ENCODE data around the gene EFR3B. TPM values are rescaled to one million over a fixed set of nuclear protein-coding genes. Genes with fewer than 3 reads are reported as not detected.

Gene EFR3B
- polyA plus RNA-seq, 1 of the 3 experiments (the other 2 are of a cell fraction): 1.5 TPM

DNA sequence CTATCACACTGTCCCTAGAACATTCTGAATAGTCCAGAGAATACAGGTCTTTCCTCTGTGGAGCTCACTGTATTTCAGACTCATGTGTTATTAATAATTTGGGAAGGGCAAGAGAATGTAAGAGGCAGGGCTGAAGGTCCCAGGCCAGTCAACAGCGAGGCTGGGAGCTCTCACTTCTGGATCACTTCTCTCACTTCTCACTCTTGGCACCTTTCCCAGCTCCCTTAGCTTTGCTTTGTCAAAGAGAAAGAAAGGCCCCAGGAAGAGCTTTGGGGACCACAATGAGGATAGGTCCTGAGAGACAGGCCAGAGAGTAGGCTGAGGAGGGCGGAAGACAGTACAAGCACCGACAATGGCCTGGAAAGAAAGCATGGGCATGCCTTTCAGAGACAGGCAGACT lies 11.2 kb downstream of the EFR3B start:
- POLR2A ChIA-PET: interaction anchor here (1.6 kb wide), 1 partner anchor 10 kb away, joined by 3 read pairs; no protein-coding TSS in a partner anchor
- no peak overlapping the region for H3K4me3 ChIP-seq (ENCODE audit: low read depth in 2 of 2, low read length in 1 of 2)
- 95% methylated on average over 3 of the region's 3 CpGs for WGBS (ENCODE audit: low lambda C conversion rate)
- no peak for DNase-seq
- no peak overlapping the region for H2AFZ ChIP-seq (ENCODE audit: low read depth)
- CTCF ChIA-PET: interaction anchor here (1.5 to 3.2 kb wide), 2 partner anchors 12 to 78 kb away, joined by 5 to 12 read pairs; no protein-coding TSS in a partner anchor
- no peaks in the 10 kb centered on the region for H3K27me3 ChIP-seq (ENCODE audit: insufficient read depth)
- no peak overlapping the region for H3K4me2 ChIP-seq
- H3K27ac ChIP-seq (ENCODE audit: low read depth in 2 of 2, low read length in 1 of 2): no peak overlapping the region
- no peaks in the 10 kb centered on the region for H3K9me3 ChIP-seq
- H3K79me2 ChIP-seq (ENCODE audit: insufficient read depth): no peaks in the 10 kb centered on the region; the same call in 1 of the 2 replicates
- no peaks in the 10 kb centered on the region for H3K36me3 ChIP-seq (replicated peaks in 1 of 2; ENCODE audit: control insufficient read depth in 1 of 2, insufficient read depth in 2 of 2, low read length in 1 of 2)
- H3F3A ChIP-seq (replicated peaks; ENCODE audit: insufficient read depth): no peaks in the 10 kb centered on the region
- H3K4me1 ChIP-seq (ENCODE audit: control insufficient read depth in 1 of 2, insufficient read depth in 2 of 2, low read depth in 1 of 2, low read length in 1 of 2): peaks cover 0 to 3% of the 10 kb centered on the region in 2 experiments; a peak in 1 of 4 replicates
- no peaks in the 10 kb centered on the region for H3K9me2 ChIP-seq
- H4K20me1 ChIP-seq (ENCODE audit: insufficient read depth): peaks cover 3% of the 10 kb centered on the region; the same call in 1 of the 2 replicates
- no peak overlapping the region for H3K9ac ChIP-seq
- TF ChIP-seq NFIC (IDR thresholded peaks at IDR 0.05; ENCODE audit: borderline replicate concordance) (no peak), JUND (IDR thresholded peaks at IDR 0.05) (no peak), FOXM1 (IDR thresholded peaks at IDR 0.05; ENCODE audit: low read depth) (no peak), SMC3 (IDR thresholded peaks at IDR 0.05; ENCODE audit: low read depth, low read length) (no peak), MEF2A (IDR thresholded peaks at IDR 0.05; ENCODE audit: borderline replicate concordance, low read depth) (no peak), RCOR1 (IDR thresholded peaks at IDR 0.05; ENCODE audit: low read length) (no peak), ELF1 (IDR thresholded peaks at IDR 0.05) (no peak), TAF1 (IDR thresholded peaks at IDR 0.05; ENCODE audit: borderline replicate concordance, low read depth, low read length) (no peak), EZH2phosphoT487 (IDR thresholded peaks at IDR 0.05; ENCODE audit: borderline replicate concordance, low read depth) (no peak), EP300 (IDR thresholded peaks at IDR 0.05; ENCODE audit: borderline replicate concordance in 1 of 2, low read depth in 1 of 2, low read length in 1 of 2) (no peak), FOXJ3 (CRISPR knock-in tag; IDR thresholded peaks at IDR 0.05) (no peak), CHD2 (IDR thresholded peaks at IDR 0.05; ENCODE audit: low read length, partially characterized antibody) (no peak), FOSL2 (IDR thresholded peaks at IDR 0.05; ENCODE audit: borderline replicate concordance, low read depth) (no peak), RFX5 (IDR thresholded peaks at IDR 0.05; ENCODE audit: low read length) (no peak), TCF12 (IDR thresholded peaks at IDR 0.05) (no peak)
- TF ChIP-seq, protein P1, sequence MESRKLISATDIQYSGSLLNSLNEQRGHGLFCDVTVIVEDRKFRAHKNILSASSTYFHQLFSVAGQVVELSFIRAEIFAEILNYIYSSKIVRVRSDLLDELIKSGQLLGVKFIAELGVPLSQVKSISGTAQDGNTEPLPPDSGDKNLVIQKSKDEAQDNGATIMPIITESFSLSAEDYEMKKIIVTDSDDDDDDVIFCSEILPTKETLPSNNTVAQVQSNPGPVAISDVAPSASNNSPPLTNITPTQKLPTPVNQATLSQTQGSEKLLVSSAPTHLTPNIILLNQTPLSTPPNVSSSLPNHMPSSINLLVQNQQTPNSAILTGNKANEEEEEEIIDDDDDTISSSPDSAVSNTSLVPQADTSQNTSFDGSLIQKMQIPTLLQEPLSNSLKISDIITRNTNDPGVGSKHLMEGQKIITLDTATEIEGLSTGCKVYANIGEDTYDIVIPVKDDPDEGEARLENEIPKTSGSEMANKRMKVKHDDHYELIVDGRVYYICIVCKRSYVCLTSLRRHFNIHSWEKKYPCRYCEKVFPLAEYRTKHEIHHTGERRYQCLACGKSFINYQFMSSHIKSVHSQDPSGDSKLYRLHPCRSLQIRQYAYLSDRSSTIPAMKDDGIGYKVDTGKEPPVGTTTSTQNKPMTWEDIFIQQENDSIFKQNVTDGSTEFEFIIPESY (IDR thresholded peaks at IDR 0.05; ENCODE audit: borderline replicate concordance, low read depth): no peak
- TF ChIP-seq, protein P2, sequence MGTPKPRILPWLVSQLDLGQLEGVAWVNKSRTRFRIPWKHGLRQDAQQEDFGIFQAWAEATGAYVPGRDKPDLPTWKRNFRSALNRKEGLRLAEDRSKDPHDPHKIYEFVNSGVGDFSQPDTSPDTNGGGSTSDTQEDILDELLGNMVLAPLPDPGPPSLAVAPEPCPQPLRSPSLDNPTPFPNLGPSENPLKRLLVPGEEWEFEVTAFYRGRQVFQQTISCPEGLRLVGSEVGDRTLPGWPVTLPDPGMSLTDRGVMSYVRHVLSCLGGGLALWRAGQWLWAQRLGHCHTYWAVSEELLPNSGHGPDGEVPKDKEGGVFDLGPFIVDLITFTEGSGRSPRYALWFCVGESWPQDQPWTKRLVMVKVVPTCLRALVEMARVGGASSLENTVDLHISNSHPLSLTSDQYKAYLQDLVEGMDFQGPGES (IDR thresholded peaks at IDR 0.05; ENCODE audit: low read depth, low read length): no peak
- TF ChIP-seq, protein P3, sequence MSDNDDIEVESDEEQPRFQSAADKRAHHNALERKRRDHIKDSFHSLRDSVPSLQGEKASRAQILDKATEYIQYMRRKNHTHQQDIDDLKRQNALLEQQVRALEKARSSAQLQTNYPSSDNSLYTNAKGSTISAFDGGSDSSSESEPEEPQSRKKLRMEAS (IDR thresholded peaks at IDR 0.05; ENCODE audit: low read depth): no peak
- TF ChIP-seq, protein P4, sequence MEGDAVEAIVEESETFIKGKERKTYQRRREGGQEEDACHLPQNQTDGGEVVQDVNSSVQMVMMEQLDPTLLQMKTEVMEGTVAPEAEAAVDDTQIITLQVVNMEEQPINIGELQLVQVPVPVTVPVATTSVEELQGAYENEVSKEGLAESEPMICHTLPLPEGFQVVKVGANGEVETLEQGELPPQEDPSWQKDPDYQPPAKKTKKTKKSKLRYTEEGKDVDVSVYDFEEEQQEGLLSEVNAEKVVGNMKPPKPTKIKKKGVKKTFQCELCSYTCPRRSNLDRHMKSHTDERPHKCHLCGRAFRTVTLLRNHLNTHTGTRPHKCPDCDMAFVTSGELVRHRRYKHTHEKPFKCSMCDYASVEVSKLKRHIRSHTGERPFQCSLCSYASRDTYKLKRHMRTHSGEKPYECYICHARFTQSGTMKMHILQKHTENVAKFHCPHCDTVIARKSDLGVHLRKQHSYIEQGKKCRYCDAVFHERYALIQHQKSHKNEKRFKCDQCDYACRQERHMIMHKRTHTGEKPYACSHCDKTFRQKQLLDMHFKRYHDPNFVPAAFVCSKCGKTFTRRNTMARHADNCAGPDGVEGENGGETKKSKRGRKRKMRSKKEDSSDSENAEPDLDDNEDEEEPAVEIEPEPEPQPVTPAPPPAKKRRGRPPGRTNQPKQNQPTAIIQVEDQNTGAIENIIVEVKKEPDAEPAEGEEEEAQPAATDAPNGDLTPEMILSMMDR (IDR thresholded peaks at IDR 0.05): no peak

All from SK-N-SH (cell line).